CD4-positive, alpha-beta T cell (primary cell): ENCODE data around the gene NMRK2. TPM values are rescaled to one million over a fixed set of nuclear protein-coding genes. Genes with fewer than 3 reads are reported as not detected.
A peak's percentile ranks its signal among the peaks of the same experiment; 100 is the strongest.

Experiments
- ATAC-seq: fragments of 200-7000 bp; cut with Tn5 transposase; one replicate; pipeline ENCODE4 v1.10.0; 2022; ENCODE audit warnings: mild to moderate bottlenecking; ENCODE audit not compliant: poor library complexity
- CTCF ChIA-PET: fragments of 350-600 bp; sonication (Branson Sonifier 250); formaldehyde crosslinking; loops from one replicate; lab custom pipeline; 2021; ENCODE audit warnings: antibody characterized with exemption, inconsistent platforms; lab: Charles Lee
- POLR2A ChIA-PET: fragments of 350-600 bp; sonication (Branson Sonifier 250); formaldehyde crosslinking; loops from one replicate; lab custom pipeline; 2021; ENCODE audit warnings: antibody characterized with exemption, inconsistent platforms; lab: Charles Lee
- DNase-seq, 14 experiments: peaks; one replicate each; pipeline ENCODE4 v3.0.0-alpha.2; 2013 to 2020; ENCODE audit warnings: mixed read lengths in 2 of 14
- H3K27ac ChIP-seq, 2 donors: one replicate each; pipeline versions ENCODE4 v1.5.1 to v1.7.0; 2013; ENCODE audit warnings: low read length in 2 of 2, low read depth in 1 of 2, mild to moderate bottlenecking in 1 of 2
- H3K27me3 ChIP-seq, 2 experiments: 1 replicate in 1 of 2; 2 replicates in 1 of 2; pipeline versions ENCODE4 v1.6.1 to v1.7.0; 2013; ENCODE audit warnings: low read length in 2 of 2, control low read depth in 1 of 2, mild to moderate bottlenecking in 1 of 2, moderate library complexity in 1 of 2; ENCODE audit not compliant: insufficient read depth in 2 of 2, control insufficient read depth in 1 of 2
- H3K36me3 ChIP-seq: one replicate; pipeline ENCODE4 v1.6.1; 2013; ENCODE audit warnings: low read length, control low read depth; ENCODE audit not compliant: insufficient read depth
- H3K4me1 ChIP-seq: one replicate; pipeline ENCODE4 v1.6.1; 2013; ENCODE audit warnings: low read length, control low read depth; ENCODE audit not compliant: insufficient read depth
- H3K4me3 ChIP-seq: one replicate; pipeline ENCODE4 v1.5.1; 2013; ENCODE audit warnings: mild to moderate bottlenecking, low read length, moderate library complexity
- H3K9me3 ChIP-seq, 2 experiments: 1 replicate in 1 of 2; 2 replicates in 1 of 2; pipeline versions ENCODE4 v1.6.1 to v1.7.0; 2013; ENCODE audit warnings: low read length in 2 of 2, mild to moderate bottlenecking in 2 of 2, control low read depth in 1 of 2, moderate library complexity in 1 of 2; ENCODE audit not compliant: control insufficient read depth in 1 of 2, insufficient read depth in 1 of 2
- H3K27ac Mint-ChIP-seq: one replicate; pipeline ENCODE4 v1.8.0; 2020; ENCODE audit warnings: mixed read lengths
- H3K27me3 Mint-ChIP-seq: one replicate; pipeline ENCODE4 v1.8.0; 2021; ENCODE audit warnings: mixed read lengths
- H3K36me3 Mint-ChIP-seq: one replicate; pipeline ENCODE4 v1.8.0; 2021; ENCODE audit warnings: low read depth, mixed read lengths
- H3K4me1 Mint-ChIP-seq: one replicate; pipeline ENCODE4 v1.8.0; 2021; ENCODE audit warnings: low read depth, mixed read lengths
- H3K4me3 Mint-ChIP-seq: one replicate; pipeline ENCODE4 v1.8.0; 2020; ENCODE audit warnings: mild to moderate bottlenecking, mixed read lengths
- H3K9me3 Mint-ChIP-seq: one replicate; pipeline ENCODE4 v1.8.0; 2020; ENCODE audit warnings: mixed read lengths
- CTCF ChIP-seq: fragments of 200-600 bp; IDR thresholded peaks from one replicate; pipeline ENCODE4 v1.8.0; 2022; ENCODE audit warnings: antibody characterized with exemption, mild to moderate bottlenecking
- intact Hi-C, 2 experiments: fragments of 100-400 bp; cut with DNase I in 1 of 2; cut with micrococcal nuclease in 1 of 2; formaldehyde crosslinking; loops; one replicate each; pipeline versions ENCODE4 v1.15.1 to v1.9.0; 2023 to 2025; cut with DNase I, micrococcal nuclease
- total RNA-seq, 174 experiments: library from RNA in 2 of 174; stranded (reverse) in 2 of 174; gene quantifications; one replicate each; pipeline ENCODE4 v1.2.3 and lab custom pipeline; 2021 to 2026

Gene NMRK2
- total RNA-seq, 2 experiments from 2014 or later = not detected

DNA sequence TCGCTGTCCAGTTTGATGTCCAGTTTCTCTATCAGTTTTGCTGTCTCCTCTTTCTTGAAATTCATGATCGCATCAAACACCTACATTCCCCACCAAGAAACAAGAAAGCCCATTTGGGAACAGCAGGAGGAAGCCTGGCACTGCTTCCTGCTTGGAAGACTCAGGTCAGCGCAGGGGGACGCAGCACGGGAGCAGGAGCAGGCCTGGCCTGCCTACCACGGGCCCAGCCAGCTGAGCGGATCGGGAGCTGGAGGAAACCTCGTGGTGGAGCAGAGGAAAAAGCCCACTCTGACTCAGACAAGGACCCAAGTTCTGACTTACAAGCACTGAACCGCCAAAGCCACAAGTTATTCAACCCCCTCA, 48.5 kb downstream of the NMRK2 start:
- Mint-ChIP-seq H3K4me1 (peaks cover 42% of the 10 kb centered on the region), H3K27ac (peak overlapping the region; percentile 24), H3K4me3 (peak overlapping the region; percentile 2), H3K27me3 (no peaks in the 10 kb centered on the region), H3K9me3 (no peaks in the 10 kb centered on the region), H3K36me3 (peaks cover 90% of the 10 kb centered on the region)
- intact Hi-C loops = loop anchor here in 1 of 2 experiments (10.0 kb wide), 1 partner anchor 123 kb away; no protein-coding TSS in a partner anchor
- Histone ChIP-seq H3K4me1 (peaks cover 57% of the 10 kb centered on the region), H3K36me3 (peaks cover 79% of the 10 kb centered on the region), H3K4me3 (no peak overlapping the region), H3K9me3 (peaks cover 0 to 16% of the 10 kb centered on the region in 2 experiments), H3K27ac (no peak overlapping the region), H3K27me3 (peaks cover 0 to 1% of the 10 kb centered on the region in 2 experiments)
- TF ChIP-seq CTCF = no peak
- ATAC-seq (no peak), DNase-seq (no peak)
- CTCF ChIA-PET = no interaction called here
- POLR2A ChIA-PET = no interaction called here

DNA sequence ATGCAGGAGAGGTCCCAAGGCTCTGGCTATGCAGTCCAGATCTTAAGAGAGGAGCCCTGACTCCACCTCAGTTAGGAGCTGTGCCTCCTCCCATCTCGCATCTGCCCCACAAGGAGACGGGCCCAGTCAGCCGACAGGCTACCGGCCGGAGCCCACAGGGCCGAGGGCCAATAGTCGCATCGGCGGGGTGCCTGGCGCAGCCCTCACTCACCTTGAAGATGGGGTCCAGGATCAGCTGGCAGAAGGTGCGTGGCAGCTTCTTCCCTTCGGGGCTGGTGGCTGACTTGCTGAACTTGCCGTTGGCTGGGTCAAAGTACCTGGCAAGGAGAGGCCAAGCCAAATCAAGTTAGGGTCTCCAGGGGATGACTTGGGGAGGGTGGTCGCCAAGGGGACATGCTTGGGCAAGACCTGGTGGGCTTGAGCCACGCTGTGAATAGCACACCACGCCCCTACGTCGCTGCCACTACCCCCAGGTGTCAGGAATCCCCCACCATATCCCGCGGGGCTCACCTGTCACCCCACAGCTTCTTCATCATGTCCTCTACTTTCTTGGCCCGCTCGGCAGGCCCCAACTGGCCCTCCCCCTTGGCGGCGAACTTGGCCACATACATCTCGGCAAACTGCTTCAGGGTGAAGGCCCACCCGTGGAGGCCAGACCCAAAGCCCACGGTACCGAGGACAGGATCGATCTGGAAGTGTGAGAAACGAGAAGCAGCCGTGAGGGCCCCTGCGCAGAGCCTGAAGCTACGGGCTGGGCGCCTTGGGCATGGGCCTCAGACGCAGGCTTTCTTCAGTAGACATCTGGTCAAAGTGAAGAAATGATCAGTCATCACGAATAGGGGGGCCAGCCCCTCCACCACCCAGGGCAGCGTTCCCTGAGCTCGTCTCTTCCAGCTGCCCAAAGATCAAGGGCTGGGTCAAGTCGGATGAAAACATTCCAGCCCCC, 49.1 kb downstream of the NMRK2 start:
- TF ChIP-seq CTCF = no peak
- ChIA-PET CTCF (no interaction called here), POLR2A (interaction anchor here (0.5 to 4.9 kb wide), 2 partner anchors 12 to 157 kb away, joined by 4 to 72 read pairs; partner anchors contain the start of gene DAPK3)
- peak overlapping the region; percentile 97 for H3K4me3 Mint-ChIP-seq
- H3K27ac ChIP-seq = no peak overlapping the region
- no peak overlapping the region for H3K4me3 ChIP-seq
- peak in 2 of 14 experiments; percentile 16 to 43 for DNase-seq
- H3K27me3 Mint-ChIP-seq = no peaks in the 10 kb centered on the region
- H3K36me3 ChIP-seq = peaks cover 72% of the 10 kb centered on the region
- H3K9me3 ChIP-seq = peaks cover 0 to 13% of the 10 kb centered on the region in 2 experiments
- ATAC-seq = no peak
- H3K27me3 ChIP-seq = no peaks in the 10 kb centered on the region
- H3K4me1 Mint-ChIP-seq = peaks cover 47% of the 10 kb centered on the region
- peaks cover 63% of the 10 kb centered on the region for H3K4me1 ChIP-seq
- H3K27ac Mint-ChIP-seq = peak overlapping the region; percentile 91
- intact Hi-C loops = loop anchor here in 1 of 2 experiments (10.0 kb wide), 1 partner anchor 123 kb away; no protein-coding TSS in a partner anchor
- peaks cover 88% of the 10 kb centered on the region for H3K36me3 Mint-ChIP-seq
- no peaks in the 10 kb centered on the region for H3K9me3 Mint-ChIP-seq

GRCh38 chr19:3982701-3983541, 50.1 kb downstream of the NMRK2 start:
- Histone ChIP-seq H3K9me3 (peaks cover 0 to 11% of the 10 kb centered on the region in 2 experiments), H3K4me3 (no peak overlapping the region), H3K27ac (peak overlapping the region in 1 of 2 donors; percentile 92), H3K4me1 (peaks cover 72% of the 10 kb centered on the region), H3K27me3 (no peaks in the 10 kb centered on the region), H3K36me3 (peaks cover 63% of the 10 kb centered on the region)
- Mint-ChIP-seq H3K36me3 (peaks cover 83% of the 10 kb centered on the region), H3K9me3 (no peaks in the 10 kb centered on the region), H3K4me3 (peak overlapping the region; percentile 97), H3K27ac (peak overlapping the region; percentile 91), H3K27me3 (no peaks in the 10 kb centered on the region), H3K4me1 (peaks cover 53% of the 10 kb centered on the region)
- TF ChIP-seq CTCF = no peak
- DNase-seq (peak in 3 of 14 experiments; percentile 11 to 47 (median 23)), ATAC-seq (no peak)
- CTCF ChIA-PET = interaction anchor here (1.1 kb wide), 1 partner anchor 11 kb away, joined by 4 read pairs; no protein-coding TSS in a partner anchor
- intact Hi-C loops = loop anchor here in 1 of 2 experiments (10.0 kb wide), 1 partner anchor 122 kb away; no protein-coding TSS in a partner anchor
- POLR2A ChIA-PET = interaction anchor here (1.0 to 4.9 kb wide), 4 partner anchors 7 to 84 kb away, joined by 4 to 72 read pairs (median 11); partner anchors contain the start of genes DAPK3, PIAS4 and ZBTB7A
